ENCODE data around the gene SUSD1. TPM values are rescaled to one million over a fixed set of nuclear protein-coding genes. Genes with fewer than 3 reads are reported as not detected.
A peak's percentile ranks its signal among the peaks of the same experiment; 100 is the strongest.
"Not testable (repeated sequence)": the region's sequence is repeated elsewhere in the genome, so short reads cannot be mapped to it uniquely, and the experiment has no call there.

Gene SUSD1
- 27.2 TPM for total RNA-seq

DNA sequence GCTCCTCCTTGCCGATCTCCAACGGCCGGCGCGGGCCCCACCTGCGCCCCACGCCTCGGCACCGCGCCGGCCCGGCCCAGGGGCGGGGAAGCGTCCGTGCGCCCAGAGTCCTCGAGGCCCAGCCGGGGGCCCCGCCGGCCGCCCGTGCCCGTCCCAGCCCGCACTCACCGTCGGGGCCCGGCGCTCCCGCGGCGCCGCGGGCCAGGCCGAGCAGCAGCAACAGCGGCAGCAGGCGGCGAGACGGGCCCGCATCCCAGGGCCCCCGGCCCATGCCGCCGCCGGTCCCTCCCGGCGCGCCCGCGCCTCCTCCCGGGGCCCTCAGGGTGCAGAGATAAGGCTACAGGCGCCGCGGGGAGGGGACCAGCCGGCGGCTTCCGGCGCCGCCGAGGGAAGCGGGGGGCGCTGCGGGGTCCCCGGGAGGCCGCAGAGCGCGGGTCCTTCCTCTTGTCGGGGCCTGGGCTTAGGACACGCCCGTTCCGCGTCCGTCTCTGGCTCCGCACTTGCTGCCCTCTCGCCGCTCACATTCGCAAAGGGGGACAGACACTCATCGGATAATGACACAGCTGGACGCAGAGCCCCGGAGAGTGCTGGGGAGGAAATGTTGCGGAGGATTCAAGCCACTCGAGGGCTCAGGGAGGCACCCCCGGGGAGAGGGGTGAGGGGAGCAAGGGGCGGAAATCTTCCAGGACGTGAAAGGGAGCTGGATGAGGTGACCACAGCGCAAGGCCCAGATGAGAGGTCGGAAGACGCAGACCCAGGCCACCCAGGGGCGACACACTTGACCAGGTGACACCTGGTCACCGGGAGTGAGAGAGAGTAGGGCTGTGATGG lies at the start of gene SUSD1:
TSS of gene SUSD1 (minus strand) at position 333 of the 831 bp plus-strand sequence. CDS start at position 271, 62 bp downstream.
- peak in 2 of 3 donors; percentile 68 to 71 for DNase-seq (ENCODE audit: low read depth in 2 of 3, low spot score in 2 of 3)

DNA sequence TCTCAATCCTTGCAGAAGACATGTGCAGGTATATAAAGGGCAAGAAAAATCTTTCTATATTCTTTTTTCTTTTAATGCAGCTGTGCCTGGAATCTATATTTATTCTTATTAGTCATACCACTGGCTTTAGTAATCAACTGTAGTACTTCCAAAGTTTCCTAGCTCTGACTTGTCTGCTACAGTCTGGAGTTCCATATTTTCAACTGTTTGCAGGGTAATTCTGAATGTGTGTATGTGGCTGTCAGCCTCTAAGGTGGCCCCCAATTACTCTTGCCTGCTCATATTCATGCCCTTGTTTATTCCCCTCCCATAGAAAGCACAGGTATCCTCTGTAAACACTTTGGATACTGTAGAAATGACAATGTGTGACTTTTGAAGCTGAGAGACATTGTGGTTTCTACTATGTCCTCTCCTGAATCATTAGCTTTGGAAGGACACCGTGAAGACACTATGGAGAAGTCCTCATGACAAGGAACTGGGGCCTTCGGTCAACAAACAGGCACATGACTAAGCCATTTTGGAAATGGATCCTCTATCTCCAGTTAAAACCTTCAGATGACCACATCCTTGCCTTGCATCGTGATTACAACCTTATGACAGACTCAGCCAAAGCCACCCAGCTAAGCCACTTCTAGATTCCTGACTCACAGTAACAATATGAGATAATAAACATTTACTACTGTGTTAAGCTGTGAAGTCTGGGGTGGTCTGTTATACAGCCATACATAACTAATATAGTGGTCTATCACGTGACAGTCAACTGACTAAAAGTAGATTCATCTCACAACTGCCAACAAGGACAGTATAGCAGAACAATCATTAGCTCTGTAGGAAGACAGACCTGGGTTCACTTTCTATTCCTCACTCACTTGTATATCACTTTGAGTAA lies 49.5 kb upstream of the SUSD1 start:
- DNase-seq (ENCODE audit: low read depth in 2 of 3, low spot score in 2 of 3), result no peak

DNA sequence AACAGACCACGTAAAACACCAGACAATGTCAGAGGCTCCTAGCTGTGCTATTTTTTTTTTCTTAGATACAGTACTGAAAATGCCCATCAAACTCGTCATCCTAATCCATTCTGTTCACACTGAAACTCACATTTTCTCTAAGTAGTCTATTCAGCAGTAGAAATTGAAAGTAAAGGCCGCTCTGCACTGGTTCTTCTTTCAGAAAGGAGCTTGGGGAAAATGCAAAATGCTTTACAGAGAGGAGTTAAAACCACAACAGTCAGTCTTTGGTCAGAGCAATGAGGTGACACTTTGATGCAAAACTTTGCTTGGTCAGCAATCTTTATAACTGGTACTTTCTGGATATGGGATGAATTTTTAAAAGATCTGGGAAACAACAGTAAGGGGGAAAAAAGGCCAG lies 43.8 kb upstream of the SUSD1 start:
- no peak for DNase-seq (ENCODE audit: low read depth in 2 of 3, low spot score in 2 of 3)

DNA sequence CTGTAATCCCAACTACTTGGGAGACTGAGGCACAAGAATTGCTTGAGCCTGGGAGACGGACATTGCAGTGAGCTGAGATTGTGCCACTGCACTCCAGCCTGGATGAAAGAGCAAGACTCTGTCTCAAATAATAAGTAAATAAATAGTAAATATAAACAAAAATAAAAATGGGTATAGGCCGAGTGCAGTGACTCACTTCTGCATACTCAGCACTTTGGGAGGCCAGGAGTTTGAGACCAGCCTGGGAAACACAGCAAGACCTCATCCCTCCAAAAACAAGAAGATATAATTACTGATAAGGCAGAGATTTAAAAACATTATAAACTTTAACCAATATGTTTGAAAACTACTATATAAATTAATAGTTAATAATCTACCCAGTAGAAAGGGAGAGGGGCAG lies 37.8 kb upstream of the SUSD1 start:
- no peak for DNase-seq (ENCODE audit: low read depth in 2 of 3, low spot score in 2 of 3)

DNA sequence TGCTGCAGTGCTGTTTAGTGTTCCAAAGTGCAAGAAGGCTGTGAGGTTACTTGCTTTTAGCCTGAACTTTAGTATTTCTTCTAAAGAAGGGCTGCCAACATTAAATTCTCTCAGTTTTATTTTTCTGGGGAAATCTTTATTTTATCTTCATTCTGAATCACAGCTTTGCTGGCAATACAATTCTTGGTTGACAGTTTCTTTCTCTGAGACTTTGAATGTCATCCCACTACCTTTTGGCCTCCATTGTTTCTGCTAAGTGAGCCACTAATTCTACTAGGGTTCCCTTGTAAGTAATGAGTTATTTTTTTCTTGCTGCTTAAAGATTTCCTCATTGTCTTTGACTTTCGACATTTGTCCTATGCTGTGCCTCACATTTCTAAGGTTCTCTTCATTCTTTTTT lies 32.4 kb upstream of the SUSD1 start:
- DNase-seq (ENCODE audit: low read depth in 2 of 3, low spot score in 2 of 3), result peak in 1 of 3 donors; percentile 7

DNA sequence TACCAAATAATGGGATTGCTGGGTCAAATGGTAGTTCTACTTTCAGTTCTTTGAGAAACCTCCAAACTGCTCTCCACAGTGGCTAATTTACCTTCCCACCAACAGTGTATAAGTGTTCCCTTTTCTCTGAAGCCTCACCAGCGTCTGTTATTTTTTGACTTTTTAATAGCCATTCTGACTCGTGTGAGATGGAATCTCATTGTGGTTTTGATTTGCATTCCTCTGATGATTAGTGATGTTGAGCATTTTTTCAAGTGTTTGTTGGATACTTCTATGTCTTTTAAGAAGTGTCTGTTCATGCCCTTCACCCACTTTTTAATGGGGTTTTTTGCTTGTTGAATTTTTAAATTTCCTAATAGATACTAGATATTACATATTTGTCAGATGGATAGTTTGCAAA lies 28.4 kb upstream of the SUSD1 start:
- DNase-seq (ENCODE audit: low read depth in 2 of 3, low spot score in 2 of 3), result no peak

DNA sequence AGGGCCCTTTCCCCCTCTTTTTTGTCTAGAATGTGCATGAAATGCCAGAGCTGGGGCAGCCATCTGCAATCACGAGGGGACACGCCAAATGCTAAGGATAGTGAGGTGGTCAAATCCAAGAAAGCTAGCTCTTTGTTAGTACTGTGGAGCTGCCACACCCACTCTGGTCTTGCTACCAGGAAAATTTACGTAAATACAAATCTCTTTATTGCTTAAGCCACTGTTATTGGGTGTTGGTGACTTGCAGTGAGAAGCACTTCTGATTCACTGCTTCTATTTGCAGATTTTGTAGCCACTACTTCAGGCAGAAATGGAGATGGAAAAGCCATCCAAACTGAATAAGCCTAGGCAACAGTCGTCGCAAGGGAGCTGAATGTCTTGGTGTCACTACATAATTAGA lies 25.6 kb upstream of the SUSD1 start:
- no peak for DNase-seq (ENCODE audit: low read depth in 2 of 3, low spot score in 2 of 3)

DNA sequence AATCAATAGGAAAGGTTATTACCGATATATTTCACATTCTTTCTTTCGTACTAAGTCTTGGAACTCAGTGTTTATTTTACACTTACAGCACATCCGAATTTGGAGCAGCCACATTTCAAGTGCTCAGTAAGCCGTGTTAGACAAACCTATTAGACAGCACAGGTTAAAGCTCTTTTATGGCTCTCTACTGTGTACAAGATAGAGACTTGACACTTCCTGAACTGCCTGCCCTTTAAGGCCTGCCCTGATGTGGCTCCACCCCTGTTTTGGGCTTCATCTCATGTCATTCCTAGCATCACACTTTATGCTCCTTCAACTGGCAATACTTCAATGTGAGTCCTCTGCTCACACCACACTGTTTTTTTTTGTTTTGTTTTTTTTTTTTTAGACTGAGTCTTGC lies 23.5 kb upstream of the SUSD1 start:
- DNase-seq (ENCODE audit: low read depth in 2 of 3, low spot score in 2 of 3), result no peak

DNA sequence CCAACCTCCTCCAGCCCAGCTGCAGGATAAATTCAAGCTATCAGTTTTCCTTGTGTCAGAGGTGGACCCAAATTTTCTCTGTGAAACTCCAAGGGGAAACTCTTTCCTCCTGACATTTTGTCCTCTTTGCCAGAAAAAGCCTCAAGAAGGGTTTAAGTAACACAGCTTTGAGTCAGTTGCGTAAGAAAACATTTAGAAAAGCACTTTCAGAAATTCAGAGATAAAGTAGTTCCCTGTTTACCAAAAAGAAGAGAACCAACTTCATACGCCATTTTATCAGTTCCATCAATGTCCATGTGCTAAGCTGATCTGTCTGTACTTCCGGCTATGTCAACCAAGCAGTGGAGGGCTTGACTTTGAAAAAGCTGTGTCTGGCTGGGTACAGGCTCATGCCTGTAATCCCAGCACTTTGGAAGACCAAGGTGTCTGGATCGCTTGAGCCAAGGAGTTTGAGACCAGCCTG lies 19.9 kb upstream of the SUSD1 start:
- no peak for DNase-seq (ENCODE audit: low read depth in 2 of 3, low spot score in 2 of 3)

DNA sequence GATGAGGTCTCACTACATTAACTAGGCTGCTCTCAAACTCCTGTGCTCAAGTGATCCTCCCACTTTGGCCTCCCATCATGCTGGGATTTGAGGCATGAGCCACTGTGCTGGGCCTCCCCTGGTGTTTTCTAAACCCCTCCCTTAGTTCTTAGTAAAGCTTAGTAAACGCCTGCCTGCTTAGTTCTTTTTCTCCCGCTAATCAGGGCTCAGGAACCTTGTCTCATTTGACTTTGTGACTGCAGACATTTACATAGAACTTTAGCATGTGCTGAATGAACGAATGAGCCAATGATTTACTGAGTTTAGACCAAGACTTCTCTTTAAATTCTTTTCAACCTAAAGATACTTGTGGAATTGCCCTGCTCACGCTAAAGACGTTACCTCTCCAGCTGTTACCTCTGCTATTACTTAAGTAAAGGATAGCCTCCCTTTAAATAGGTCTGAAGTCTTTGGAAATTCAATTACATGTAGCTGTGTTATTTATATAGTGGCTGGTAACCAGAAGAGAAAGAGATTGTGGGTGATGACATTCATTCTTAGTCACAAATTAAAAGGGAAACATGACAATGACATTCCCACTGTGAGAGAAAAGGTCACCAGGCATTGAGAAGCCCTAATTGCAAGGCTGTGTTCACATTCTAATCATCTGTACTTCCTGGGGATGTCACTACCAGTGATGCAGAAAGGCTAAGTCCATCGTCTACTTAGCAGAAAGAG lies 18.6 kb upstream of the SUSD1 start:
- DNase-seq (ENCODE audit: low read depth in 2 of 3, low spot score in 2 of 3), result no peak

DNA sequence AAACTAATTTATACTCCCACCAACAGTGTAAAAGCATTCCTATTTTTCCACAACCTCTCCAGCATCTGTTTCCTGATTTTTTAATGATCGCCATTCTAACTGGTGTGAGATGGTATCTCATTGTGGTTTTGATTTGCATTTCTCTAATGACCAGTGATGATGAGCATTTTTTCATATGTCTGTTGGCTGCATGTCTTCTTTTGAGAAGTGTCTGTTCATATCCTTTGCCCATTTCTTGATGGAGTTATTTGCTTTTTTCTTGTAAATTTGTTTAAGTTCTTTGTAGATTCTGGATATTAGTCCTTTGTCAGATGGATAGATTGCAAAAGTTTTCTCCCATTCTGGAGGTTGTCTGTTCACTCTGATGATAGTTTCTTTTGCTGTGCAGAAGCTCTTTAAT lies 15.2 kb upstream of the SUSD1 start:
- DNase-seq (ENCODE audit: low read depth in 2 of 3, low spot score in 2 of 3), result not testable (repeated sequence)

DNA sequence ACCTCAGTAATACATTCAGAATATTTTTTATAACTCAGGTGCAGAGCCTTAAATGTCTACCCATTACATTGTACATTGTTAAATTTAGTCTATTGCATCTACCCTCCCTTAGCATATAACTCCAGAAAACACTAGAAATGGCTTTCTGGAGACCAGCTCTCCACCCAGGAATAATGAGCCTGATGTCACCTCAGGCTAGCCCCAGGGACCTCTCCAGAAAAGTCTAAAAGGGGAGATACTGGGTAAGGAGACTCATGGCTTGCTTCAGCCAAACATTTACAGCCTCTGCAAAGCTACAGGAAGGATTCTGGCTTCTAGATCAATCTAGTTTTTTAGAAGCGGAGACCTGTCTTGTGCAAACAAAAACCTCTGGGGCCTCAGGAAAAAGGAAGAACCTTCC lies 13.8 kb upstream of the SUSD1 start:
- DNase-seq (ENCODE audit: low read depth in 2 of 3, low spot score in 2 of 3), result no peak

DNA sequence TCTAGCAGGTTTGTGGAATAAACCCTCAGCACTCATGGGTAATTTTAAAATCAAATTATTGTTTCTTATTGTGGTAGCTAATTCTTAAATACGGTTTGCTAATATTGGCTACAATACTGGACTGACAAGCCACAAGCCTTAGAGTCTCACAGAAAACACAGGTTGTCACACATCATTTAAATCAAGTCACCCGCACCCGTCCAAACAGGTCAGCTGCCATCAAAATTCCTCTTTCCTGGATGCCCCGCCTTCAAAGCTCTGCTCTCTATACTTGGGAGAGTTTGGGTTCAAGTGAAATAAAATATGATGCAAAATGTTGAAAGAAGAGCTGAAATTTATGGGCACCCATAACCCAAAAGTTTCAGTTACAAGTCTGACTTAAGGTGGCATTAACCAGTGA lies 12.3 kb upstream of the SUSD1 start:
- DNase-seq (ENCODE audit: low read depth in 2 of 3, low spot score in 2 of 3), result no peak

DNA sequence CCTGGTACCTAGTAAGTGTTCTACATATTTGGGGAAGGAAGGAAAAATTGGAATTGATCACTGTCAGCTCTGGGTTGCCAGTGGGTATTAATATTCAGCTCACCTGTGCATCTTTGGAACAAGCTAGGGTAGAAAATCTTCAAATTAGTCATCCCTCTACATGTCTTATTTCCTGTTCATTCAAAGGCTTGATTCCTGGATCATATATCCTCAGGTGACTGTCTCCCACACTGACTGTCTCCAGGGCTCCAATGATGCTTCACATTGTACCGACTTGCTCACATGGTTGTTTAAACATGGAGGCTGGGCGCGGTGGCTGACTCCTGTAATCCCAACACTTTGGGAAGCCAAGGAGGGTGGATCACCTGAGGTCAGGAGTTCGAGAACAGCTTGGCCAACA lies 11.6 kb upstream of the SUSD1 start:
- DNase-seq (ENCODE audit: low read depth in 2 of 3, low spot score in 2 of 3), result no peak

DNA sequence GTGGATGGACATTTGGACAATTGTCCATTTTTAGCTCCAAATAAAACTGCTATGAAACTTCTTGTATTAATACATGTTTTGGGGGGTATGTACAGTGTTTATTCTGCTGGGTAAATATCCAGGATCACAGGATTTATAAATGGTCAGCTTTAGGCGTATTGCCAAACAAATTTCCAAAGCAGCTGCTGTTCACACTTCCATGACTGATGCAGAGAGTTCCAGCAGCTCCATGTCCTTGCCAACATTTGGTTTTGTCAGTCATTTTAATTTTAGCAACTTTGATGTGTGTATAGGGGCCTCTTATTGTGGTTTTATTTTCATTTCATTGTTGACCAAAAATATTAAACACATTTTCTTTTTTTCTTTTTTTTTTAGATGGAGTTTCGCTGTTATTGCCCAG lies 9.8 kb upstream of the SUSD1 start:
- no peak for DNase-seq (ENCODE audit: low read depth in 2 of 3, low spot score in 2 of 3)

DNA sequence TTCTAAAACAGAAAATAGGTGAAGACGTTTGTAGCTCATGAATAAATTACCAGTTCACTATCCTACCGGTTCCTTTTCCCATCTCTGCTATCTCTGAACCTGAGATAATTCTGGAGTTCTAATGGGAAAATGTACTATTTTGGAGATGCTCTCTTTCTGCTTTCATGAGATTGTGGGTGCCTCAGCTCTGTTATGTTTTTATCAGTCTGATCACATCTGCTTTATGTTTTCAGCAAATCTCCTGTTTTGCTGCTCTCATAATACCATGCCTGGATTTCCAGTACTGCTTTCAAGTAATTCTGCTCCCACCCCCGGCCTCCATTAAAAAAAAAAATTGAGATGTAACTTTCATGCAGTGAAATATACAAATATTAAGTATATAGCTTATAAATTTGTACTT lies 9.1 kb upstream of the SUSD1 start:
- DNase-seq (ENCODE audit: low read depth in 2 of 3, low spot score in 2 of 3), result no peak

DNA sequence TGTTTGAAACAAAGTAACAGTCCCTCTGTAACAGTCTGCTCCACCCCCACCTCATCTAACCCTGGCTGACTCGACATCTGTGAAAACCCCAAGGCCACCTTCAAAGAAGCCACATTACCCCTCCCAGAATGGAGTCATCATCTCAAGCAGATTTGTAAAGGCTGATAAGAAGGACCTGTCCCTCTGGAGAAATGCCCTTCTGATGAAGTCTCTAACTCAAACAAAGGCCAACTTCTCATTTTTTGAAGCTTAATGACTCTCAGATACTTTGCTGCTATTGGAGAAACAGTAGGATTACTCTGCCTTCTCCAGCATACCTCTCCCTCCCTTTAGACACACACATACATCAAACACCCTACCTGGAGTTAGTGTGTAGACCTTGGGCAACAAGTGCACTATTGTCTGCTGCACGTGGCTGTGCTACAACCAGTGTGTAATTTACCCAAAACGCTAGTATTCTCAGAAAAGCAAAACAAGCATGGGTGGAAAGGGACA lies 5.3 kb upstream of the SUSD1 start:
- DNase-seq (ENCODE audit: low read depth in 2 of 3, low spot score in 2 of 3), result peak in 2 of 3 donors; percentile 72 to 77

DNA sequence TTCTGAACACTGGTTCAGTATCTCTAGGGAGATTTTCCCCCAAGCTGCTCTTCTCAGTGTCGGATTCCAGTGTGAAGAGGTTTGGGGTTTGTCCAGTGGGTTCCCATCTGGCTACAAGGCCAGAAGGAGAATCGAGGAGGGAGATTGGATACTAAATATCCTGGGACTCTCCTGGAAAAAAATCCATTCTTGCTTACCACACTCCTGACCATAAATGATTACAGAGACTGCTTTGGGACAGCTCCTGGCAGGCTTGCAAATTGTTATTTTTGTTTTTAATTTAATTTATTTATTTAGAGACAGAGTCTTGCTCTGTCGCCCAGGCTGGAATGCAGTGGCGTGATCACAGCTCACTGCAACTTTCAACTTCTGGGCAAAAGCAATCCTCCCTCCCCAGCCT lies 4.7 kb upstream of the SUSD1 start:
- no peak for DNase-seq (ENCODE audit: low read depth in 2 of 3, low spot score in 2 of 3)

DNA sequence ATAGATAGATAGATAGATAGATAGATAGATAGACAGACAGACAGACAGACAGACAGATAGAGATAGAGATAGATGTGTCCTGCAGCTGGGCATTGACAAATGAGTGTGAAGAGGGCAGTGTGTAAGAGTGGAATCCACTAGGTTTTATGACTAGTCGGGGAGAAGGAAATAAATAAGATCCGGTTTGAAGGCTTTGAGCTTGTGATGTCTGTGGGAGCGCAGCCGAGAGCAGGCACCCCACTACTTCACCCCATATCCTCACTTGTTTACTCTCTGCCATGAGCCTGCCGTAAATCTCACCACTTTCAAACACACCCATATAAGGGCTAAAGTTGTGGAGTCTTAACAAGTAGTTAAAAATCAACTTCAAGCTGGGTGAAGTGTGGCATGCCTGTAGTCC lies 1.4 kb upstream of the SUSD1 start:
- DNase-seq (ENCODE audit: low read depth in 2 of 3, low spot score in 2 of 3), result peak in 1 of 3 donors; percentile 43

DNA sequence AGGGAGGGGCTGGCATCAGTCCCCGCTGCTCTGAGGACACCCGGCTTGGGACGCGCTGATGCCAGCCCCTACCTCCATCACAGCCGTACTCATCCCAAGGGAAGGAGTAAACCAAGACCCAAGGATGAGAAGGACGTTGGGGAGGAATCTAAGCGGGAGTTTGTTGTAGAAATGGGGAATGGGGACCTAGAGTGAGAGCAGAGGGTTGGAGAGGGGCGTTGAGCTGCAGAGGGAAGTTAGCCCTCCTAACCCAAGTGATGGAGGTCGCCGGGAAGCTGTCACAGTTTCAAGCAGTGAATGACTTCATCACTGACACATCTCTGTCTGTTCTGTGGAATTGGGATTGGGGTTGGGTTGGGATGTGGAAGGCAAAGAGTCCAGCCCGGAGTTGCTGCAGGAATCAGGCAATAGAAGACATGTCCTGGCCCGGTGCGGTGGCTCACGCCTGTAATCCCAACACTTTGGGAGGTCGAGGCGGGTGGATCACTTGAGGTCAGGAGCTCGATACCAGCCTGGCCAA lies 759 bp upstream of the SUSD1 start:
- DNase-seq (ENCODE audit: low read depth in 2 of 3, low spot score in 2 of 3), result no peak

Data from hematopoietic multipotent progenitor cell (in vitro differentiated cells).